HUES48 (cell line): Measurements from ENCODE around the gene SLC7A9.
"Not testable (repeated sequence)": the region's sequence is repeated elsewhere in the genome, so short reads cannot be mapped to it uniquely, and the experiment has no call there.

Experiments used
- H3K27ac ChIP-seq: one replicate; pipeline ENCODE4 v1.7.0; 2013; ENCODE audit warnings: low read depth, low read length, inconsistent platforms
- H3K27me3 ChIP-seq: 2 replicates; pipeline ENCODE4 v1.6.1; 2013; ENCODE audit warnings: mild to moderate bottlenecking, low read length; ENCODE audit not compliant: control insufficient read depth, insufficient read depth
- H3K36me3 ChIP-seq: 2 replicates; pipeline ENCODE4 v1.6.1; 2013; ENCODE audit warnings: low read length; ENCODE audit not compliant: control insufficient read depth, insufficient read depth
- H3K4me1 ChIP-seq: 2 replicates; pipeline ENCODE4 v1.6.1; 2013; ENCODE audit warnings: mild to moderate bottlenecking, low read length; ENCODE audit not compliant: control insufficient read depth, insufficient read depth
- H3K4me3 ChIP-seq: 2 replicates; pipeline ENCODE4 v1.5.1; 2013; ENCODE audit warnings: mild to moderate bottlenecking, low read depth, low read length
- H3K9ac ChIP-seq: 2 replicates; pipeline ENCODE4 v1.6.1; 2013; ENCODE audit warnings: mild to moderate bottlenecking, low read depth, low read length, moderate library complexity
- H3K9me3 ChIP-seq: 2 replicates; pipeline ENCODE4 v1.6.1; 2013; ENCODE audit warnings: low read length; ENCODE audit not compliant: control insufficient read depth, insufficient read depth

The SLC7A9 gene

DNA sequence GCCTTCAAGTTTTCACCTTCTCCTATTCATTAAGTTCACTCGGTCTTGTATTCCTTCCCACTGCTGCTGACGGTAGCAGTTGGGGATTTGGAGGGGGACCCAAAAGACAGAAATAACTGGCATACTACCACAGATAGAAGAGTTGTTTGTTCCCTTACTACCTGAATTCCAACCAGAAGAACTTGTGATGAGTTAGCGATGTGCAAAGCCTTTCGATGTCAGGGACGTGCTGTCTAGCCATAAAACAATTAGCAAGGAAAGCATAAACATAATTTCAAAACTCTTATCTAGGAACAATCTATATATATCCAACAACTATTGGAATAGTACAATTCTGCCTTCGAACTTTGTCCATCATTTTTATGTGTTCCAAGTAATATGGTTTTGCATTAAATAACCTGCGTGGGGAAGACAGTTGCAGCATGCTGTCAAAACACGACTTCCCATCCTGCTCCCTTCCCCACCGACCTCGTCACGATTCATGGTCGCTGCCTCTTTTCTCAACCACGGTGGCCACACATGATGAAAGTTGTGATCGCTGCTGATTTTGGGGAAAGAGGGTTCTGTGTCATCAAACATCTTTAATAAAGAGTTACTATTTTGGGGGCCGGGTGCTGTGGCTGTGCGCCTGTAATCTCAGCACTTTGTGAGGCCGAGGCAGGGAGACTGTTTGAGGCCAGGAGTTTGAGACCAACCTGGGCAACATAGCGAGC is 3.8 kb upstream of the SLC7A9 start:
- Histone ChIP-seq H3K27ac (no peak overlapping the region), H3K9me3 (no peaks in the 10 kb centered on the region), H3K36me3 (no peaks in the 10 kb centered on the region), H3K27me3 (no peaks in the 10 kb centered on the region), H3K4me3 (no peak overlapping the region), H3K9ac (no peak overlapping the region), H3K4me1 (peaks cover 9% of the 10 kb centered on the region; the same call in 1 of the 2 replicates)

GRCh38 chr19:32872391-32872790 is 2.8 kb upstream of the SLC7A9 start:
- H3K27me3 ChIP-seq = no peaks in the 10 kb centered on the region
- H3K9ac ChIP-seq = no peak overlapping the region
- H3K4me1 ChIP-seq = peaks cover 9% of the 10 kb centered on the region; the same call in 1 of the 2 replicates
- H3K9me3 ChIP-seq = no peaks in the 10 kb centered on the region
- H3K36me3 ChIP-seq = no peaks in the 10 kb centered on the region
- no peak overlapping the region for H3K27ac ChIP-seq
- no peak overlapping the region for H3K4me3 ChIP-seq

DNA sequence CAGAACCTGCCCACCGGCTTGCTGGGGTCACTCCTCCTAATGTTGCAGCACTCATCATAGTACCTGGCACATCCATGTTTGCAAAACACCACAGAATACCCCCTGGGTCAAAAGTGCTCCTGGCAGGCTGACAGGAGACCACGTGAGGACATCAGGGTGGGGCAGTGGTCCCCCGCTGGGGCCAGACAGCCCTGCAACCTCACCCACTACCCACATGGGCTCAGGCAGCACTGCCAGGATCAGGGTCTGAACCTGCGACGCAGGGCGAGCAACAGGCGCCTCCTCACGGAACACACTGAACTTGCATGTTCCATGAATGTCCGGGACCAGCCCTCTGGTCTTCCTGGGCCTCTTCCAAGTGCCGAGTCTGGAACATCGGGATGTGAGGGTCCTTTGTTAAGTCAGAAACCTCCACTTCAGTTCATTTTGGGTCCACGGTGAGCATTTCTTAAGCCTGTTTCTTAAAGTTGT is 1.4 kb upstream of the SLC7A9 start:
- H3K27ac ChIP-seq = no peak overlapping the region
- H3K4me3 ChIP-seq = no peak overlapping the region
- no peaks in the 10 kb centered on the region for H3K27me3 ChIP-seq
- H3K9me3 ChIP-seq = no peaks in the 10 kb centered on the region
- H3K9ac ChIP-seq = no peak overlapping the region
- H3K36me3 ChIP-seq = no peaks in the 10 kb centered on the region
- peaks cover 9% of the 10 kb centered on the region; the same call in 1 of the 2 replicates for H3K4me1 ChIP-seq

- no peaks in the 10 kb centered on the region for H3K27me3 ChIP-seq
- no peaks in the 10 kb centered on the region for H3K9me3 ChIP-seq
- no peaks in the 10 kb centered on the region for H3K36me3 ChIP-seq
- no peak overlapping the region for H3K4me3 ChIP-seq
- peaks cover 5% of the 10 kb centered on the region; the same call in 1 of the 2 replicates for H3K4me1 ChIP-seq
- H3K9ac ChIP-seq = no peak overlapping the region
- H3K27ac ChIP-seq = no peak overlapping the region
Measured at GRCh38 chr19:32869966-32870573, 503 bp upstream of the SLC7A9 start.

DNA sequence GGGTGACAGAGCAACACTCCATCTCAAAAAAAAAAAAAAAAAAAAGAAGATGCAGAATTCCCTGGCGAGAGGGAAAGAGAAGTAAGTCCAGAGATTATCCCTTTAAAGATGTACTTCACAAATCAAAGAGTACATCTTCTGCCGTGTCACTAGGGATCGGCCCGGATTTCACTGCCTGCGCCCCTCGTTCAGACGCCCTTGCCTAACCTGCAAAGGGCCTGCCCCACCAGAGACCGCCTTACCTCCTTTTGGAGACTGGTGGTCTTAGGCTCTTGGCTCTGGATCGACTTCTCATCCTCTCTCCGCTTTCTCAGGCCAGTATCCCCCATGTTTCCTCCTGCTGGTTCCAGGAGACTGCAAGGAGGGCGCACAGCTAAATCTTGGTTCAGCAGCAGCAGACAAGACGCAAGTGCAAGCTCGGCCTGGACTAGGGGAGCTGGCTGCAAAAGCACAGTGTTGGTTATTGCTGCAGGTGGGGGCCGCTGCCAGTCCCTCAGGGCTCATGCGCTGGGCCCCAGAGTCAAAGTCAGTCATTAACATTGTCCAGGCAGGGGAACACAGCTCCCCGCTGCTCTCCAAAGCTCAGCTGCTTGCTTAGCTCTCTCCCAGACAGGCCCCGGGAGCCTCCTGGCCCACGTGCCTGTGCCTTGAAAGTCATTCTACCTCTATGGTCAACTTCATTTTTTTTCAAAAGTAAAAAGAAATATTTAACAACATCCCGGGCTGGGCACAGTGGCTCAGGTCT is 1.2 kb downstream of the SLC7A9 start:
- no peak overlapping the region for H3K9ac ChIP-seq
- H3K4me1 ChIP-seq = peaks cover 5% of the 10 kb centered on the region; the same call in 1 of the 2 replicates
- H3K27ac ChIP-seq = no peak overlapping the region
- no peaks in the 10 kb centered on the region for H3K27me3 ChIP-seq
- no peak overlapping the region for H3K4me3 ChIP-seq
- no peaks in the 10 kb centered on the region for H3K36me3 ChIP-seq
- H3K9me3 ChIP-seq = no peaks in the 10 kb centered on the region

GRCh38 chr19:32867436-32867835 is 2.1 kb downstream of the SLC7A9 start:
- not testable (repeated sequence) for H3K9me3 ChIP-seq, H3K4me3 ChIP-seq, H3K27ac ChIP-seq, H3K36me3 ChIP-seq, H3K9ac ChIP-seq, H3K27me3 ChIP-seq, H3K4me1 ChIP-seq

GRCh38 chr19:32866564-32867265 is 2.9 kb downstream of the SLC7A9 start:
- no peak overlapping the region for H3K9ac ChIP-seq
- H3K9me3 ChIP-seq = no peaks in the 10 kb centered on the region
- no peaks in the 10 kb centered on the region for H3K27me3 ChIP-seq
- peaks cover 5% of the 10 kb centered on the region; the same call in 1 of the 2 replicates for H3K4me1 ChIP-seq
- H3K4me3 ChIP-seq = no peak overlapping the region
- no peaks in the 10 kb centered on the region for H3K36me3 ChIP-seq
- H3K27ac ChIP-seq = no peak overlapping the region

DNA sequence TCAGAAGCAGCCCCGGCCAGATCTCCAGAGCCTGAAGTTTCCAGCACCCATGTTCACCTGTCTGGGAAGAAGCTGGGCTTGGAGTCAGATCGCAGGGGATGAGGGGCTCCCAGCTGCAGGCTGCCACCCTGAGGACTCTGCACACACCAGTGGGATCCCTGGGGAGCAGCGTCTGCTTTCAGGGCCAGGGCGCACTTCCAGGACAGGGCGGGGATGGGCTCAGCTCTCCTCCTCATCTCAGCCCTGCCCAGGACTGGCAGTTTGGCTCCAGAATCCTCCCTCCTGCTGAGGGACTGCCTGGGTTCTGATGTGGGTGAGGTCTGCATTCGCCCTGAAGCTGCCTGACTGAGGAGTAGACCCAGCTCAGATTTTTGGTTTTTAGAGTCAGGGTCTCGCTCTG is 3.5 kb downstream of the SLC7A9 start:
- H3K9me3 ChIP-seq = no peaks in the 10 kb centered on the region
- no peak overlapping the region for H3K27ac ChIP-seq
- H3K4me3 ChIP-seq = no peak overlapping the region
- peaks cover 5% of the 10 kb centered on the region; the same call in 1 of the 2 replicates for H3K4me1 ChIP-seq
- no peak overlapping the region for H3K9ac ChIP-seq
- H3K36me3 ChIP-seq = no peaks in the 10 kb centered on the region
- H3K27me3 ChIP-seq = no peaks in the 10 kb centered on the region

- Histone ChIP-seq H3K27me3 (no peaks in the 10 kb centered on the region), H3K4me1 (peaks cover 5% of the 10 kb centered on the region; the same call in 1 of the 2 replicates), H3K4me3 (no peak overlapping the region), H3K9ac (no peak overlapping the region), H3K27ac (no peak overlapping the region), H3K36me3 (no peaks in the 10 kb centered on the region), H3K9me3 (no peaks in the 10 kb centered on the region)
Measured at GRCh38 chr19:32865326-32865725, 4.2 kb downstream of the SLC7A9 start.

DNA sequence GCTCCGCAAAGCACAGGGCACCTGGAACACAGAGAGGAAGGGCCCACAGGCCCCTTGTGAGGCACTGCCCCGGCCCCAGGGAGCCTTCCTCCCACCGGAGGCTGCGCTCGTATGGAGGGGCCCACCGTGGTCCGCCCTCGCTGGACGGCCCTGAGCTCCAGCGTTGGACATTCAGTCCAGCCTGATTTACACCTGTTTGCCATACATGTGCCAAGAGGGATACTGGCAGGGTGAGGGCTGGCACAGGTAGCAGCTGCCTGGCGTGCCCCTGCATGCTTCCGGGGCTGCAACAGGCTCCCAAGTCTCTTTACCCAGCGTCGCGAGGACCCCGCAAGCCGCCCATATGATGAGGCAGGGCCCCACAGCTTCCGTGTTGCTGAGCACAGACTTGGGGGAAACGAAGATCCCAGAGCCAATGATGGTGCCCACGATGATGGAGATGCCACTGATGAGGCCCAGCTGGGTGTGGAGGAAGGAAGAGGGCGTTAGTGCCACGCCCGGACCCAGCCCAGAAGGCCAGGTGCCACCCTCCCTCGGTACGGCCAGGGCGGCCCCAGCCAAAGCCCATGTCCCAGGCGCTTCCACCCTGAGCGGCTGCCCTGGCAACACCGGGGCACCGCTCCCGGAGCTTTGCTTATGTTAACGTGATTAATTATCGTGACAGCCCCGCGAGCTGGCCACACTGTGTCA is 5.1 kb downstream of the SLC7A9 start:
- Histone ChIP-seq H3K4me1 (peaks cover under 1% of the 10 kb centered on the region; the same call in 1 of the 2 replicates), H3K4me3 (no peak overlapping the region), H3K27ac (no peak overlapping the region), H3K27me3 (no peaks in the 10 kb centered on the region), H3K36me3 (no peaks in the 10 kb centered on the region), H3K9ac (no peak overlapping the region), H3K9me3 (no peaks in the 10 kb centered on the region)
